ENCODE data around the gene TUBGCP6.

Gene TUBGCP6

DNA sequence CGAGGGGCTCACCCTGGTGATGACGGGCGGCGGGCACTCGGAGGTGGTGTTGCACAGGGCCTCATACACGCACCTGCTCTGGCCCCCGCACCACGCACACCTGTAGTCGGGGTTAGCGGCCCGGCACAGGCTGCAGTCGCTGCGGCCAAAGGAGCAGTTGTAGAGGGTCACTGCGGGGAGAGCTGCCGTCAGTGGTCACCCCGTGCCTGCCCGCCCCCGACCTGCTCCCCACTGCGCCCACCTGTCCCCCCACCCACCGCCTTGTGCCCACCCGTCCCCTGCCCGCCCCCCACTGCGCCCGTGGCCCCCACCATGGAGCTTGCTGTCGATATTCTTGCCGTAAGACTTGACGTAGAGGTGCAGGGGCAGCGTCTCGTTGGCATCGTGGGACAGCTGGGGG lies 39.0 kb upstream of the TUBGCP6 start:
- H3K4me3 ChIP-seq (ENCODE audit: low read depth, low read length), result no peak overlapping the region
- DNase-seq (ENCODE audit: low read depth), result no peak
- TF ChIP-seq, protein P1, sequence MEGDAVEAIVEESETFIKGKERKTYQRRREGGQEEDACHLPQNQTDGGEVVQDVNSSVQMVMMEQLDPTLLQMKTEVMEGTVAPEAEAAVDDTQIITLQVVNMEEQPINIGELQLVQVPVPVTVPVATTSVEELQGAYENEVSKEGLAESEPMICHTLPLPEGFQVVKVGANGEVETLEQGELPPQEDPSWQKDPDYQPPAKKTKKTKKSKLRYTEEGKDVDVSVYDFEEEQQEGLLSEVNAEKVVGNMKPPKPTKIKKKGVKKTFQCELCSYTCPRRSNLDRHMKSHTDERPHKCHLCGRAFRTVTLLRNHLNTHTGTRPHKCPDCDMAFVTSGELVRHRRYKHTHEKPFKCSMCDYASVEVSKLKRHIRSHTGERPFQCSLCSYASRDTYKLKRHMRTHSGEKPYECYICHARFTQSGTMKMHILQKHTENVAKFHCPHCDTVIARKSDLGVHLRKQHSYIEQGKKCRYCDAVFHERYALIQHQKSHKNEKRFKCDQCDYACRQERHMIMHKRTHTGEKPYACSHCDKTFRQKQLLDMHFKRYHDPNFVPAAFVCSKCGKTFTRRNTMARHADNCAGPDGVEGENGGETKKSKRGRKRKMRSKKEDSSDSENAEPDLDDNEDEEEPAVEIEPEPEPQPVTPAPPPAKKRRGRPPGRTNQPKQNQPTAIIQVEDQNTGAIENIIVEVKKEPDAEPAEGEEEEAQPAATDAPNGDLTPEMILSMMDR (conservative IDR thresholded peaks at IDR 0.05; ENCODE audit: low read depth, low read length), result no peak

GRCh38 chr22:50282361-50283155 lies 37.7 kb upstream of the TUBGCP6 start:
- no peak overlapping the region for H3K4me3 ChIP-seq (ENCODE audit: low read depth, low read length)
- peak; percentile 84 for DNase-seq (ENCODE audit: low read depth)
- TF ChIP-seq, protein P1 (conservative IDR thresholded peaks at IDR 0.05; ENCODE audit: low read depth, low read length), result no peak

GRCh38 chr22:50281957-50282356 lies 37.1 kb upstream of the TUBGCP6 start:
- DNase-seq (ENCODE audit: low read depth), result no peak
- TF ChIP-seq, protein P1 (conservative IDR thresholded peaks at IDR 0.05; ENCODE audit: low read depth, low read length), result no peak
- H3K4me3 ChIP-seq (ENCODE audit: low read depth, low read length), result no peak overlapping the region

DNA sequence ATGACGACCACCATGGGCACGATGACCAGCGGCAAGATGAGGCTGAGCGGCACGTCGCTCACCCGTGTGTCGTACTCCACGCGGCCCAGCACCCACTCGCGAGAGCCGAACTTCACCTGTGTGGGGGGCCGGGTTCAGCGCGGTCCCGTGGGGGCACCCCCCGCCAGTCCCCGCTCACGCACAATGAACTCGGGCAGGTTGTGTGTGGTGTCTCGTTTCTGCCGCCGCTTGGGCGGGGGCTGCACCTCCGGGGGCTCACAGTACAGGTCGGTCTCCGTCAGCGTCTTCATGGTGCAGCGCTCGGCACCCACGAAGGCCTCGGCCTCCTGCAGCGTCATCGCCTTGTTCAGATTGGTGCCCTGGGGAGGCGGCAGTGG lies 36.5 kb upstream of the TUBGCP6 start:
- TF ChIP-seq, protein P1 (conservative IDR thresholded peaks at IDR 0.05; ENCODE audit: low read depth, low read length), result no peak
- DNase-seq (ENCODE audit: low read depth), result no peak
- H3K4me3 ChIP-seq (ENCODE audit: low read depth, low read length), result no peak overlapping the region

GRCh38 chr22:50280708-50281383 lies 36.0 kb upstream of the TUBGCP6 start:
- no peak overlapping the region for H3K4me3 ChIP-seq (ENCODE audit: low read depth, low read length)
- DNase-seq (ENCODE audit: low read depth), result no peak
- TF ChIP-seq, protein P1 (conservative IDR thresholded peaks at IDR 0.05; ENCODE audit: low read depth, low read length), result no peak

DNA sequence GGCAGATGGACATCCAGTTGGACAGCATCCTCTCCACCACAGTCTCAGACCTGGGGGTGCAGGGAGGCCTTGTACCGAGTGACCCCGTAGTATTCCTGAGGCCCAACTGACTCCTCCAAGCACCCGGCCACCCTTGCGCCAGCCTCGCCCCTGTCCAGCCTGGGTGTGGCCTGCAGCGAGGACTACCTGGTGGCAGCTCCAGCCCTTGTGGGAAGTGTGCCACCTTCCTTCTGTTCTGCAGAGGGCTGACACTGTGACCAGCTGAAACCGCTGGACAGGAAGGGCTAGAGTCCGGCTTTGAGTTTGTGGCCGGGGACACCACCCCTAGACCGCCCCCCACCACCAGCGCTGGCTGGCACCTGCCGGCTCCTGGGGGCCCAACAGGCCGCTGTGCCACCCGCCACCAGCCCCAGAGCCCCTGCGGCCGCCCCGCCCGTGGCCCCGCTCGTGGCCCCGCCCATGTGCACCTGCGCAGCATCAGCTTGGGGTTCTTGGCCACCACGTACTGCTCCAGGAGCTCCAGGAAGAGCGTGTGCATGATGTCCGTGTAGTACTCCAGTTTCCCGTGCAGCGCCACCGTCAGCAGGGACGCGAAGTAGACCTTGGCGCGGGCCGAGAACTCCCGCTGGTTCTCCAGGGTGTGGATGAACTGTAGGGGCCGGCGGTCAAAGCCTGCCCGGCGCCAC lies 35.3 kb upstream of the TUBGCP6 start:
- TF ChIP-seq, protein P1 (conservative IDR thresholded peaks at IDR 0.05; ENCODE audit: low read depth, low read length), result no peak
- no peak overlapping the region for H3K4me3 ChIP-seq (ENCODE audit: low read depth, low read length)
- no peak for DNase-seq (ENCODE audit: low read depth)
